Right lobe of liver (tissue), 4 donors: ENCODE data around the gene KRTAP19-5.

ENCODE experiments used
- POLR2A ChIP-seq: fragments of 450-650 bp; IDR thresholded peaks from one replicate; pipeline ENCODE4 v1.6.1; 2017; ENCODE audit warnings: antibody characterized with exemption, mild to moderate bottlenecking
- TF ChIP-seq, protein P1 (sequence below), 4 donors: fragments of 200-600 bp in 3 of 4; fragments of 450-650 bp in 1 of 4; IDR thresholded peaks; one replicate each; pipeline versions ENCODE4 v1.5.1 to v1.8.0; 2016 to 2022; ENCODE audit warnings: antibody characterized with exemption in 4 of 4, mild to moderate bottlenecking in 2 of 4
- donor health status: DM: no; HTN: no; CAD: no.
- donor health status: DM: no; HTN: no; CAD: no.
- donor health status: DM: no; HTN: yes; CAD: no.

DNA sequence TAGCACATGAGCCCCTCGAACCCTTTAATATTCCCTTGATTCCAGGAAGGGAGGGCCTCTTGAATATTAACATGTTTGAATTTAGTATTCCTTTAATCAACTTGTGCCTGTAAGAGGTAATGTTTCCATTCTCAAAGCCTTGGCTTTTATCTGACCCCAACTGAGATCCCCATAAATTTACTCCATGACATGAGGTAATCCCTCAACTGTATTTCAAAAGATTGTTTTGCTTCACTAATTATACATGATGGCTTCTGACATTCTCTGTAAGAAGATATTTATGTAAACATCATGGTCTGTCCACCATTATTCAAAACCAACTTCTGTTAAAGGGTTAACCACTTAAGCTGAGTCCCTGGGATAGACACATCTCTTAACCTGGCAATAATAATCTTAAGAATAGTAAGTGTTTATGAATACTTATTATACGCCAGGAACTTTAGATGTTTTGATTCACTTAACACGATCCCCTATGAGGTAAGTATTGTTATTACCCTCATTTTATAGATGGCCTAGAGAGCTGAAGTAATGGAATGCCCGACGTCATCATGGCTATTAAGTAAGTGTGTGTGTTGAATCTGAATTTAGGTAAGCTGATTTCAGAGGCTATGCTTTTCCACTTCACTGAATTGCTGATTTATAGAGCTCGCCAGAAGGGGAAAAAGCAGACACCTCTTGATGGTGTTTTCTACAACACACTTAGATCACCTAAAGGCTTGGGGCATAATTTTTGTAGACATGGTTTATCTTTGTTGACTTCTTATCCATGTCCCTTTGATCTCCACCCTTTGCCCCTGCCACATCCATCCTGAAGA is 32.8 kb downstream of the KRTAP19-5 start:
- no peak for TF ChIP-seq POLR2A
- TF ChIP-seq, protein P1, sequence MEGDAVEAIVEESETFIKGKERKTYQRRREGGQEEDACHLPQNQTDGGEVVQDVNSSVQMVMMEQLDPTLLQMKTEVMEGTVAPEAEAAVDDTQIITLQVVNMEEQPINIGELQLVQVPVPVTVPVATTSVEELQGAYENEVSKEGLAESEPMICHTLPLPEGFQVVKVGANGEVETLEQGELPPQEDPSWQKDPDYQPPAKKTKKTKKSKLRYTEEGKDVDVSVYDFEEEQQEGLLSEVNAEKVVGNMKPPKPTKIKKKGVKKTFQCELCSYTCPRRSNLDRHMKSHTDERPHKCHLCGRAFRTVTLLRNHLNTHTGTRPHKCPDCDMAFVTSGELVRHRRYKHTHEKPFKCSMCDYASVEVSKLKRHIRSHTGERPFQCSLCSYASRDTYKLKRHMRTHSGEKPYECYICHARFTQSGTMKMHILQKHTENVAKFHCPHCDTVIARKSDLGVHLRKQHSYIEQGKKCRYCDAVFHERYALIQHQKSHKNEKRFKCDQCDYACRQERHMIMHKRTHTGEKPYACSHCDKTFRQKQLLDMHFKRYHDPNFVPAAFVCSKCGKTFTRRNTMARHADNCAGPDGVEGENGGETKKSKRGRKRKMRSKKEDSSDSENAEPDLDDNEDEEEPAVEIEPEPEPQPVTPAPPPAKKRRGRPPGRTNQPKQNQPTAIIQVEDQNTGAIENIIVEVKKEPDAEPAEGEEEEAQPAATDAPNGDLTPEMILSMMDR (IDR thresholded peaks at IDR 0.05): no peak
